Kidney capillary endothelial cell (primary cell): Measurements from ENCODE around the gene NBAS.
"Not testable (repeated sequence)": the region's sequence is repeated elsewhere in the genome, so short reads cannot be mapped to it uniquely, and the experiment has no call there.

Source experiments
- DNase-seq: peaks from one replicate; pipeline ENCODE4 v3.0.0-alpha.2; 2018; ENCODE audit warnings: low spot score

Gene NBAS

DNA sequence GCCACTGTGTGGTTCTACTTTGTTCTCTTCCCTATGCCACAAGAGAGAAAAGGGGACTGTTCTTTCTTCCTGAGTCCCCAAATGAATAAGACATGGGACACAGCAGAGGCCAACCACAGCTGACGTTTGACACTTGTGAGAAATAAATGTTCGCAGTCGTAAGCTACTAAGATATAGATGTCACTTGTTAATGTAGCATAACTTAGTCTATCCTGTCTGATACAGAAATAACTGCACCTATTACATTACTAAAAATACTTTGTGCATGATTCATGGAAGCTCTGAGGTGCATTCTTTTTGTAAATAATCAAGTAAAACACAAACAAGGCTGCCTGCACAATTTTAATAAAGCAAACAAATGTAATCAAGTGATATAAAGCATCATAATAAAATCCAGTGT, 148.8 kb downstream of the NBAS start:
- DNase-seq, result no peak

DNA sequence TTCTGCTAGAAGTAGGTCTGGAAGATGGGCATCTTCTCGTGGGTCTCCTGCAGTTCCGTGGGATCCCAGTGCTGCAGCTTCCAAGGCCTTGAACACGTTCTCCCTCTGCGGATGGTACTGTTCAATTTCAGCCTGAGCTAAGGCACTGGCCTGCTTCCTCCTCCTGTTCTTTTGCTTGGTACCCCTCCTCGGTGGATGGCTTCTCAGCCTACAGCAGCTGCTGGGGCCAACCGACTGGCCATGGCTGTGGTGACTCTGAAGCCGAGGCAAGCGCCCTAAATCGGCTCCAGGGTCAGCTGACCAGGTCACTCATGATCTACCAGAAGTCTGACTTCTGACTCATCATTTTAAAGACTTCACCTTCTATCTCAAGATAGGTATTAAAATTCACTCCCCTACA, 150.2 kb downstream of the NBAS start:
- no peak for DNase-seq

DNA sequence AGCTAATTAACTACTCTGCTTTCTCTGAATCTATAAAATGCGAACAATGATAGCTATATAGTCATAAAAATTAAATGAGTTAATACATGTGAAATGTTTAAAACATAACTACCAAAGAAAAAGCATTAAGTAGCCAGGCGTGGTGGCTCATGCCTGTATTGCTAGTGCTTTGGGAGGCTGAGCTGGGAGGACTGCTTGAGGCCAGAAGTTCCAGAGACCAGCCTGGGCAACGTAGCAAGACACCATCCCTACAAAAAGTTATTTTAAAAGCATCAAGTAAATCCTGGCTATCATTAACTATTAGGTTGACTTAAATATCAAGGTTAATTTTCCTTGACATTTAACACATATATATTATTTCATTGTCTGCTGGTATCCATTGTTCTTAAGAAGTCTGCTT, 152.4 kb downstream of the NBAS start:
- no peak for DNase-seq

DNA sequence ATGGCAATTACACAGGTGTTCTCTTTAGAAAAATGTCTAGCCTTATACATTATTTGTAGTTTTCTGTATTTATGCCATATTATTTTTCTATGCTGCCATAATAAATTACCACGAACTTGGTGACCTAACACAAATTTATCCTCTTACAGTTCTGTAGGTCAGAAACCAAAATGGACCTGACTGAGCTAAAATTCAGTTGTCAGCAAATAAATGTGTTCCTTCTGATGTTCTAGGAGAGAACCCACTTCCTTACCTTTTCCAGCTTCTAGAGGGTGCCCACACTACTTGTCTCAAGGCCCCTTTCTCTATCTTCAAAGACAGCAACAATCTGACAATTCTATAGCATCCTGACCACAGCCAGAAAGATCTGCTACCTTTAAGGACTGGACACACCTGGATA, 153.5 kb downstream of the NBAS start:
- no peak for DNase-seq

DNA sequence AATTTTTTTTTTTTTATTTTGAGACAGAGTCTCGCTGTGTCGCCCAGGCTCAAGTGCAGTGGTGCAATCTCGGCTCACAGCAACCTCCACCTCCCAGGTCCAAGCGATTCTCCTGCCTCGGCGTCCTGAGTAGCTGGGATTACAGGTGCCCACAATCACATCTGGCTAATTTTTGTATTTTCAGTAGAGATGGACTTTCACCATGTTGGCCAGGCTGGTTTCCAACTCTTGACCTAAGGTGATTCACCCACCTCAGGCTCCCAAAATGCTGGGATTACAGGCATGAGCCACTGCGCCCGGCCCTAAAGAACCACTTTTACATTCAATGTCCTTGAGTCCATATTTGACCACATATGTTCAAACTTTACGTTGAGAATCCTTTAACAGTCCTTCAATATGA, 156.6 kb downstream of the NBAS start:
- not testable (repeated sequence) for DNase-seq

DNA sequence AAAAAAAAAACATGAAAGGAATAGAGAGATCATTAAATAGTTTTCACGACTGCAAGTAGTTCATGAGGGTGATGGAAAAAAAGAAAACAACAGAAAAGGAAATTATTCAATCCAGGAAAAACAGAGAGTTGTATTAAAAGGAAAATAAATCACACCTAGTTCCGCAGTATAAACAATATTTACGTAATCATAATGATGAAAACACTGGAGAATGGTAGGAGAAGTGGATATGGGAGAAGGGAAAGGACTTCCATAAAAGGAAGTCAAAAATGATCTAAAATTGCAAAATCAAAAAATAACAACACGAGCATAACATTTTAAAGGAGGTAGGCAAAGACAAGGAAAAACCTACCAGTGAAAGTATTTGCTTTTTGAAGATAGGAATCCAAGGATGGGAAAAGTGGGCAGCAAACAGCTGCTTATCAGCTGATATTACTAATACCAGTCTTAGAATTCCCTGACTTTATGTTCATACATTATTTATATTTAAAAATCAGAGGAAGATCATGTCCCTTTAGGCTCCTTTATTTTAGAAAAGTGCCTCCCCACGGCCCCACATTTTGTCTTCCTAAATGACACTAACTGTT, 160.8 kb downstream of the NBAS start:
- no peak for DNase-seq

DNA sequence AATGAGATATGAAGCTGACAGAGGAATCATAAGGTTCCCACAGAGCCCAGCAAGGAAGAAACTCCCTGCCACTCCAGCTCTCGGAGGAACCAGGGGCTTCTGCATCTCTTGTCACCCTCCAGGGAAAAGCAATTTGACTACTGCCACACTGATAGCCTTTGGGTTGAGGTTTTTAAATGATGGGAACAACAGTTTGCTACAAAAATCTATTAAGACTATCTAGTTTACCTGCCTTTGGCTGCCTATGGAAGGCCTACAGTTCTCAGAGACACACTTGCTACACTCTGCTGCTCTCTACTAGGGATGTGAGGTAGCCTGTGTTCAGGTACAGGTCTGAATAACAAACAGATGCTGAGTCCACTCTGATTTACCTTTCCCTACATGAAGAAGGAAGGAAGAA, 161.9 kb downstream of the NBAS start:
- DNase-seq, result no peak

DNA sequence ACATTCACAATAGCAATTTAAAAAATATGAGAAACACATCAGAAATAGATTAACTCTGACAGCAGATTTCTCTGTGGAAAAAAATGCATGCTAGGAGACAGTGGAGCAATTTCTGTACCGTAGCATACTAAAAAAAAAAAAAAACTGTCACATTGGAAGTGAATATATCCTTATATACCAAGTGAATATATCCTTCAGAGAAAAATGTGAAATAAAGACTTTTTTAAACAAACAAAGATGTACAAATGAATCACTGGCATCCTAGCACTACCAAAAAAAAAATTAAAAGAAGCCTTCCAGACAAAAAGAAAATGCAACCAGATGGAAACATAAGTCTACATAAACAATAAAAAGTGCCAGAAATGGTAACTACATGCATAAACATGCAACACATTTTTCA, 169.4 kb downstream of the NBAS start:
- DNase-seq, result no peak

DNA sequence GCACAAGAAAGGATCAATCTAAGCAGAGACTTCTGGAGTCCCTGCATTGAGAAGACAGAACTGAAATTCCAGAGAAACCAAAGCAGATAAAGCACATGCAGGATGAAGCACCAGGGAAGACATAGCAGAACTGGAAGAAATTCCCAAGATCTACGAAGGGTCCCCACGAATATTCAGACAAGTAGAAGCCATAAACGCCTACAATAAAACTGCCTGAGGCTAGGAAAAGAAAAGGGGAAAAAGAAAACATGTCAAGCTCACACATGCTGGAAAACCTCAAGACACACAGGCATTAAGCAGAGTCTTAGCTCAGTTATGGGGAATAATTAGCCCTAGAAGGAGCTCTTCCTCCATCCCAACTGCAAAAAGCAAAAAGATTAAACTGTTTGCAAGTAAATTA, 171.2 kb downstream of the NBAS start:
- DNase-seq, result no peak

DNA sequence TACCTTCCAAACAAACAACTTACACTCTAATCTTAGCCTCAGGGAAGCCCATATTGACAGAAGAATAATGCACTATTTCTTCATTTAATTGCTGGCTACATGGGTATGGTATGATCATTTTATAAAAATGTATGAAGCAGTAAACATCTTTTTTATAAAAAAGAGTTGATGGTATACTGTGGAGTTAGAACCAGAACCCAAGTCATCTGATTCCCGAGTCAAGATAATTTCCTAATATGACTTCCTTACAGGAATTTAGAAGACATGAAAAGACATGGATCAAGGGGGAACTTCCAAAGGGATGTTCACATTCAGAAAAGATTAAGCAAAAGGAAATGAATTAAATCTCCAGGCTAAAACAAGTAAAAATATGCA, 171.8 kb downstream of the NBAS start:
- no peak for DNase-seq

DNA sequence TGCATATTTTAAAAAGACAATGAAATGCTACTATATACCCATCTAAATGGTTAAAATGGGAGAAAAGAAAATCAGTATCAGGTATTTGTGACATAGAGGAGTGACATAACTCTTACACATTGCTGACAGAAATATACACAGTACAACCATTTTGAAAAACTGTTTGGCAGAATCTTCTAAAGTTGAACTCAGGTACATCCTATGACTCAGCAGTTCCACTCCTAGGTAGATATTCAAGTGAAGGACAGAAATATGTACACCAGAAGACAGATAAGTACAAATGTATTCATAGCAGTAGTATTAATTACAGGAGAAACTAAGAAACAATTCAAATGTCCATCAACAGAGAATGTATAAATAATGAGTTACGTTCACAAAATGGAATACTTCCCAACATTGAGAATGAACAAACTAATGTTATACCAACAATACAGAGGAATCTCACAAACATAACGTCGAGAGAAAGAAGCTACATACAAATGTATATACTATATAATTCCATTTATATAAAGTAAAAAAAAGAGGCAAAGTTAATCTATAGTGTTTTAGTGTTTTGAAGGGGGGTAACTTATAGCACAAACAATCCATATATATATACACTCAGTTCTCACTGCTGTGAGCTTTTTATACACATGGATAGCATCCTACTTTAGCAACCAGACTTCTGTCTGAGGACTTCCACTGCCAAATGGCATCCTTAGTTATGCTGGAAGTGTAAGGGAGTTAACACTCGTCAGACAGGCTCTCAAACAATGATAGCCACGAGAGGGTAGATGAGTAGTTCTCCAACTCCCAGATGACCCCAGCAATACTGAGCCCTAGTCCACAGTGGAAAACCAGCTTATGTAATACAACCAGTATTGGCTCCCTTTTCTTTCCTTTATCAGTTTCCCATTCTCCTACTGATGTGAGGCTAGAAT, 172.5 kb downstream of the NBAS start:
- no peak for DNase-seq

DNA sequence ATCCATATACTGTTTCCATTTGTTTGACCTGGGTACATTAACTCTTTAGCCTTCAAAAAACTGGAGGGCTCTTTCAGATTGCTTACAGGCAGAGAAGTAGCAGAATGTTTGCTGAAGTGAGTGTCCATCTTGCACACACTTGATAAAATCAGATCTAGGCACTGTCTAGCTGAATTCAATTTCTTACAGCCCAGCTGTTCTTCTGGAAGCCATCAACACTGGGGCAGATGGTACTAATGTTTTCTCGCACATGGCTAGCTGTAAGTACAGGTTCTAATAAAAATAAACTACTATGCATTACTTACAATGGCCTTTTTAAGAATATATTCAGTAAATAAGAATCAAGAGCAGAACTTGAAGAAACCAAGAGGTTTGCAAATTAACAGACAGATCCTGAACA, 175.9 kb downstream of the NBAS start:
- no peak for DNase-seq

DNA sequence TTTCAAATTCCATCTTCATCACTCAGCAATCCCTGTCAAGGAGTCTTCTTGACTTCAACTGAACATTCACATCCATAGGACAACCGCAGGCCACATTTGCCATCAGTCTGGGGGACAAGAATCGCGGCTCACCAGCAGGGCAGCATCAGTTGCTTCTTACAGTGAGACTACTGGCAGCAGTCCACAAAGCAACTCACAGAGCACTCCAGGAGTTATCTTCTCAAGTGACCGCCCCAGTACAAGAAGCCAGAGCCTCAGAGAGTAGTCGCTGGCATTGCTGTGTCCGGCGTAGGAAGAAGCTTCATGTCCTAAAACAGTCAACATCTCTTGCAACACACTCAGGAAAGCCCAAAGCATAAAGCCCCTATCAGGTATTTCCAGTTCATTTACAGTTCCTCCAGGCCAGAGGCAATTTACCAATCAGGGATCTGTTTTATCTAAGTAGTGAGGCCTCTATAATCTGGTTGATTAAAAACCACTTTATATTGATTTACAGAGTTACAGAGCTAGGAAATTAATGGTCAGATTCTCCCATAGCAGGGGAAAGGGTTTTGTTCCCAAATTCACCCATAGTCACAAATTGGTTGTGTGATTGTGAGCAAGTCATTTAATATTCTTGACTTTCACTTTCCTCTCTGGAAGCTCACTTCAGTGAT, 177.3 kb downstream of the NBAS start:
- no peak for DNase-seq

DNA sequence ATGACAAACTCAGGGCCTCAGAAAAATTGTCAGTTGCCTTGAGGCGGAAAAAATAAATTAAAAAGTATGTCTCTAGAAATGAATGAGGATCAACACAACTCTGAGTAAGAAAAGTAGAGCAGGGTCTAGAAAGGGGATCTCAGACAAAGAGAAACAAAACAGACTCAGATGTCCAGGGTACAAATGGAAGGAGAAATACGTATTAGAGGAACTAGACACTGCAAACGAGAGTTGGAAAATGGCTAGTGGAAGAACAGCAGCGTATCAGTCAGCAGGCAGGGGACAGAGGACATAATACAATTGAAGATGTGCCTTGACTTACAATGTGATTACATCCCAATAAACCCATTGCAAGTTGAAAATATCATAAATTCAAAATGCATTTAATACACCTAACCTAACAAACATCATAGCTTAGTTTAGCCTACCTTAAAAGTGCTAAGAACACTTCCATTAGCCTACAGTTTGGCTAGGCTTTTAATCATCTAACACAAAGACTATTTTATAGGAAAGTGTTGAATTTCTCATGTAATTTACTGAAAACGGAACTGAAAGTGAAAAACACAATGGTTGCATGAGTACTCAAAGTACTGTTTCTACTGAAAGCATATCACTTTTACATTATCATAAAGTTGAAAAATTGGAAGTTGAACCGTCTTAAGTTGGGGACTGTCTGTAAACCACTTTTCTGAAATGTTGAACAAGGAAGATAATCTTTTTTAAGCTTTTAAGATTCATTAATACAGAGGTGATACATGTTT, 182.8 kb downstream of the NBAS start:
- no peak for DNase-seq

DNA sequence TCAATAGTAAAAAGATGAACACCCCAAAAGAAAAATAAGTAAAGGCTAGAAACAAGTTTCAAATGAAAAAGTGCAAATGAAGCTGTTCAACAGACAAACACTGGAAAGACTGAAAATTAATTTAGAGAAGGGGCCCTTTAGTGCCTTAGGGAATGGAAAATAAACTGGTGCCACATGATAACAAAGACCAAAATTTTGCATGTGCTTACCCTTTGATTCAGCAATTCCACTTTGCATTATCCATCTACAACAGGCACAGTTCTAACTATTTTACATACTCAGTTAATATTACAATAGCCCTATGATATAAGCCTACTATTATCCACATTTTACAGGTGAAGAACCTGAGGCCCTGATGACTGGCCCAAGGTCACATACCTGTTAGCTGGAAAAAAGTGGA, 183.9 kb downstream of the NBAS start:
- DNase-seq, result no peak

DNA sequence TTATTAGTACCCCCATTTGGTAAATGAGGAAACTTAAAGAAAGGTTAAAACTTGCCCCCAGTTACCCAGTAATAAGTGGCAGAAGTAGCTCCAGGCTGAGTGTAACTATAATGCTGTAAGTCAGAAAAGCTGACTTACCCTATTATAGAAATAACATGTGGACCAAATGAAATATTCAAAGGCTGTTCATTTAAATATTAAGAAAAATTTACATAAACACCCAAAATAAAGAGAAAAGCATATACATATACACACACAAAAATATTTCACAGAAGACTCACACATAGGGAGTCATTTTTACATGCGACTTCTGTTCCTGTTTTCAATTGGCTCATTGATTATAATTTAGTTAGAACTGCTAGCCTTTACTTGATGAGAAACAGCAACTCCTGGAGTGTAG, 189.1 kb downstream of the NBAS start:
- DNase-seq, result no peak

DNA sequence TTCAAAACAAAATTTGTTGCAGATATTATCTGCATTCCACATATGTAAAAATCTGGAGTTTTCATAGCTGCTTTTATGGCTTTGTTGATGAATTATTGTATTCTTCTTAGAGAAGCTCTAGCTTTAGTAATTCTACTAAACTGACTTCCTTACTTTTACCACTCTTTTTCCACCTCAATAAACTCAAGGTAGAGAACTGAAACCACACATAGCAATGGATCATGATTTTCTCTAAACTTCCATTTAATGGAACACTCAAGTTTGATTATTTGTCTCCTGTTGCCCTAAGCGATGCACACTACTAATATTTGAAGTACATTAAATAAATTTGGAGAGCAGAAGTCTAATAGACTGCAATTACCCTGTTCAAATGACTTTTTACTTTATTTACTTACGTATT, 192.0 kb downstream of the NBAS start:
- DNase-seq, result no peak

DNA sequence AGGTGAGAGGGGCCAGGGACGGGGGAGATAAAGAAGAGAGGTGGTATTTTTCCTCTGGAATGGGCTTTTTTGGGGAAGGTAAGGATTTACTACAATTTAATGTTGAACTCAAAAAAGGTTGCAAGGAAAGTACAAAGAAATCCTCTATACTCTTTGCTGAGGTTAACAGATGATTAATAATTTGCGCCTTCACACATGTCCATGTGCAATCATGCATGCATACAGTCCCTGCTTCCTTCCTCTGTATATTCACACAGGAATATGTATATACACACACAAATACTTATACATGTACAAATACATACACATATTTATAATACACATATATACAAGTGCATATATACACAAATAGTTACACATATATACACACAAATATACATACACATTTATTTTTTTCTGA, 193.4 kb downstream of the NBAS start:
- no peak for DNase-seq

DNA sequence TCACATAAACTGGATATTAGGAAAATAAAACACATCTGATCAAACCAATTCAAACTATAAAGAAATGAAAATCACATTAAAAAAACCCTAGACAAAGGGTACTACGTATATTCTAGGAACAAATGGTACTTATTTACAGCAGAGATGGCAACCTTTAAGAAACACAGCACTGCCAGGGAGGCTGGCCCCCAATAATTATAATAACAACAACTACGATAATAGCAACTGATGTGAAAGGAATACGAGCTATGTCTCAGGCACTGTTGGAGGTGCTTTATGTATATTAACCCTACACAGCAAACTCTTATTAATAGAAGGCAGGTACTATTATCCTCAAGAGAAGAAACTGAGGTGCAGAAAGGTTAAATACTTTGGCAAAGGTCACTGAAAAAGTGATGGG, 193.9 kb downstream of the NBAS start:
- DNase-seq, result no peak

DNA sequence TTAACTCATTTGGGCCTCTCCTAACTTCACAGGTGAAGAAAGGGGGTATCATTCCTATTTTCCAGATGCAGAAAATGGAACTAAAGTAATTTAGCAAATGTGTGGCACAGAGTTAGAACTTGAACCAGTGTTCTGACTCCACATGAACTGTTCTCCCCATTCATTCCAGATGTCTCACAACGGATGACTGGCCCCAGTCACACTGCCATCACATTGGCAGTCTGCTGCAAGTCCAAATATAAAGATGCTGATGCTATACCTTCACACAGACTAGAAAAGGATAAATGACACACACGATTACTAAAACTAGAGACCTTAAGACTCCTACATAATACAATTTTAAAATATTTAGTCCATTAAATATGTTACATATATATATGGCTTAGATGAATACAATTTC, 195.7 kb downstream of the NBAS start:
- DNase-seq, result no peak

DNA sequence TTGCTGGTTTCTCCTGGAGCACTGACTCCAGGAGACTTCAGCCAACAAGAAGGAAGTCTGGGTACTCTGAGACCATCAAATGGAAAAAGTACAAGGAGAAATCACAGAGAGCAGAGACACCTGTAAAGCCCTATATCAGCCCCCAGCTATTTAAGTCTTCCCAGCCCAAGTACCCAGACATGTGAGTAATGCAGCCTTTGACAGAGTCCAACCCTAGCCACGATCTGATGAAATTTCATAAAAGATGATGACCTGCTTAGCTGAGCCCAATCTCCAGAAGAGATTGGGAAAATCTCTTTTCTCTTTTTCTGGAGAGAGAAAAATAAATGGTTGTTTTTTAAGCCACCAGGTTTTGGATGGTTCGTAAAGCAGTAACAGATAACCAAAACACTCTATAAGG, 196.6 kb downstream of the NBAS start:
- no peak for DNase-seq

DNA sequence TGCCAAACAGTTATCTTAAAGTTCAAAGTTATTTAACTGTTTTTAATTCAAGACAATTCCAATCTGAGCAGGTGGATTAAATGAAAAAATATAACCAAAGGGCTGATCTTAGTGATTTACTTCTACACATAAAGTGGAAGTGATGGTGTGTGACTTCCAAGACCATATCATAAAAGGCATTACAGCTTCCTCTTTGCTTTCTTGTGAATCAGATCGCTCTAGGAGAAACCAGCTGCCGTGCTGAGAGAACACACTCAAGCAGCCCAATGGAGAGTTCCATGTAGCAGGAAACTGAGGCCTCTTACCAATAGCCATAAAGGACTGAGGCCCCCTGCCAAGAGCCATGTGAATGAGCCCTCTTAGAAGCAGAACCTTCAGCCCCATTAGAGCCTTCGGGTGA, 197.4 kb downstream of the NBAS start:
- DNase-seq, result no peak

DNA sequence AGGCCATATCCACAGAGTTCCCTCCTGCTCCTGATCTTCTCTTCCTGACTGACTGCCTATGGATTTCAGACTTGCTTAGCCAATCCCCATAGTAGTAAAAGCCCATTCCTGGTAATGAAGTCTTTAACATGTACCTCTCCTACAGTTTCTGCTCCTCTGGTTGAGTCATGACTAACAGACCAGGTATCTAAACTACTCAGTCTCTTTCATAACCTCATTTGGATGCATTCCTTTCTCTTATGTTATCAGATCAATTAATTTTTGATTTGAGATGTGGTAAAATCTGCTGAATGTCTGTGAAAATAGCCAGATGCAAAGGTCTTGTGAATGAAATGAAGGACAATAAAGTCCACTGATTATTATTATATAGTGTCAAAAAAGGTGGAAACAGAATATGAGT, 198.0 kb downstream of the NBAS start:
- no peak for DNase-seq
